Left cardiac atrium (tissue), 4 donors: ENCODE data around the gene KRT2. TPM values are rescaled to one million over a fixed set of nuclear protein-coding genes. Genes with fewer than 3 reads are reported as not detected.

Experiments used
- ATAC-seq, 2 donors: fragments of 200-7000 bp; cut with Tn5 transposase; one replicate each; pipeline ENCODE4 v1.9.1; 2020; ENCODE audit warnings: mild to moderate bottlenecking in 2 of 2, moderate library complexity in 2 of 2
- DNase-seq: peaks from one replicate; pipeline ENCODE4 v3.0.0-alpha.2; 2020
- intact Hi-C, 2 donors: fragments of 100-400 bp; cut with DNase I; formaldehyde crosslinking; loops; one replicate each; pipeline versions ENCODE4 v1.14.1 to v1.15.1; 2022 to 2023
- total RNA-seq, 2 donors: library from RNA; stranded (reverse); fragmentation: NEBNext Ultra II Directional; extraction: Animal tissue kit (Norgen Biotek cat#: 25700); gene quantifications; one replicate each; pipeline ENCODE4 v1.2.1, GENCODE V29; 2021
- donor health status: DM: no; HTN: yes; CAD: no.
- donor health status: DM: no; HTN: yes; CAD: no; lungs with severe emphysema.
- donor health status: DM: yes; HTN: yes; CAD: no.
- donor health status: Dilated cardiomyopathy.

KRT2 gene
- total RNA-seq, 2 donors from 2014 or later = not detected

- DNase-seq (no peak), ATAC-seq (no peak)
- intact Hi-C loops = no loop called here
Measured at GRCh38 chr12:52686756-52687487, 34.9 kb upstream of the KRT2 start.

GRCh38 chr12:52686063-52686462 lies 34.1 kb upstream of the KRT2 start:
- no peak for ATAC-seq

GRCh38 chr12:52685406-52685890 lies 33.4 kb upstream of the KRT2 start:
- ATAC-seq (no peak), DNase-seq (no peak)
- intact Hi-C loops = no loop called here

More at GRCh38 chr12:52686063-52686462, 34.1 kb upstream of the KRT2 start:
- intact Hi-C loops = no loop called here
- no peak for DNase-seq

- intact Hi-C loops = no loop called here
- ATAC-seq = no peak
- no peak for DNase-seq
Measured at GRCh38 chr12:52684431-52684830, 32.4 kb upstream of the KRT2 start.

GRCh38 chr12:52683575-52684300 lies 31.7 kb upstream of the KRT2 start:
- DNase-seq (no peak), ATAC-seq (no peak)
- intact Hi-C loops = no loop called here

- ATAC-seq = no peak
- intact Hi-C loops = no loop called here
Measured at GRCh38 chr12:52682938-52683574, 31.0 kb upstream of the KRT2 start.

GRCh38 chr12:52682381-52682660 lies 30.3 kb upstream of the KRT2 start:
- no peak for ATAC-seq

More at GRCh38 chr12:52682938-52683574, 31.0 kb upstream of the KRT2 start:
- DNase-seq = no peak

GRCh38 chr12:52681526-52682380 lies 29.7 kb upstream of the KRT2 start:
- no peak for DNase-seq
- ATAC-seq = no peak
- intact Hi-C loops = no loop called here

More at GRCh38 chr12:52682381-52682660, 30.3 kb upstream of the KRT2 start:
- intact Hi-C loops = no loop called here
- DNase-seq = no peak

GRCh38 chr12:52680363-52680762 lies 28.4 kb upstream of the KRT2 start, which contains the start of gene KRT1:
Gene KRT1, minus strand, starts transcription at chr12:52680407. Its CDS starts 59 bp downstream, at chr12:52680348.
- intact Hi-C loops = no loop called here
- DNase-seq (no peak), ATAC-seq (no peak)

GRCh38 chr12:52679875-52680274 lies 27.9 kb upstream of the KRT2 start:
- DNase-seq (no peak), ATAC-seq (no peak)
- intact Hi-C loops = no loop called here

- intact Hi-C loops = no loop called here
- DNase-seq (no peak), ATAC-seq (no peak)
Measured at GRCh38 chr12:52677671-52678070, 25.7 kb upstream of the KRT2 start.

GRCh38 chr12:52677126-52677525 lies 25.1 kb upstream of the KRT2 start:
- no peak for DNase-seq
- intact Hi-C loops = no loop called here
- no peak for ATAC-seq

- DNase-seq = no peak
- ATAC-seq = no peak
- intact Hi-C loops = no loop called here
Measured at GRCh38 chr12:52676163-52676562, 24.2 kb upstream of the KRT2 start.

- intact Hi-C loops = no loop called here
- DNase-seq (no peak), ATAC-seq (no peak)
Measured at GRCh38 chr12:52675301-52675701, 23.3 kb upstream of the KRT2 start.

- DNase-seq (no peak), ATAC-seq (no peak)
- intact Hi-C loops = no loop called here
Measured at GRCh38 chr12:52674433-52674775, 22.4 kb upstream of the KRT2 start.

- DNase-seq = no peak
- ATAC-seq = no peak
- intact Hi-C loops = no loop called here
Measured at GRCh38 chr12:52673713-52674432, 21.9 kb upstream of the KRT2 start.

GRCh38 chr12:52673217-52673616 lies 21.2 kb upstream of the KRT2 start:
- intact Hi-C loops = no loop called here
- ATAC-seq (no peak), DNase-seq (no peak)

GRCh38 chr12:52672321-52672933 lies 20.4 kb upstream of the KRT2 start:
- ATAC-seq (no peak), DNase-seq (no peak)
- intact Hi-C loops = no loop called here
